ENCODE data around the gene KCNAB1. TPM values are rescaled to one million over a fixed set of nuclear protein-coding genes. Genes with fewer than 3 reads are reported as not detected.

The KCNAB1 gene
- total and polyA plus RNA-seq, 2 of the 8 experiments (the other 6 are each of a cell fraction or from before 2014, with no cell fraction given), result 0.51 to 2.3 TPM

DNA sequence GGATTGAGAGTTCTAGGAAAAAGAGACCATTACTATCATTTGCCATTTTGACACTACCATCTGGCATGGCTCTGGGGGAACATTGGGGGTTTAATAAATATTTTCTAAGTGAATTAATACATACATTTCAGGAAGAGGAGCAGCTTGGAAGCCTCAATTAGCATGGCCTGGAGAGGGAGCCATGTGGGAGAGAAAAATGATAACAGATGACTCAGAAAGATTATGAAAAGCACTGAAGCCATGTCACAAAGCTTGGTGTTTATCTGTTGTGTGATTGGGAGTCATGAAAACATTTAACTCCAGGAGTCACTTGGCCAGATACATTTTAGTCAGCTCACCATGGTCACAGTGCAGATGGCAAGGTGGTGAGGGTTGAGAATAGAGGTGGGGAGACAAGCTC, 313.5 kb downstream of the KCNAB1 start:
- H3K9ac ChIP-seq (replicated peaks in 1 of 4; ENCODE audit: extremely low read depth in 1 of 4, low read depth in 3 of 4, low read length in 3 of 4), result no peak overlapping the region
- TF ChIP-seq, protein P1, sequence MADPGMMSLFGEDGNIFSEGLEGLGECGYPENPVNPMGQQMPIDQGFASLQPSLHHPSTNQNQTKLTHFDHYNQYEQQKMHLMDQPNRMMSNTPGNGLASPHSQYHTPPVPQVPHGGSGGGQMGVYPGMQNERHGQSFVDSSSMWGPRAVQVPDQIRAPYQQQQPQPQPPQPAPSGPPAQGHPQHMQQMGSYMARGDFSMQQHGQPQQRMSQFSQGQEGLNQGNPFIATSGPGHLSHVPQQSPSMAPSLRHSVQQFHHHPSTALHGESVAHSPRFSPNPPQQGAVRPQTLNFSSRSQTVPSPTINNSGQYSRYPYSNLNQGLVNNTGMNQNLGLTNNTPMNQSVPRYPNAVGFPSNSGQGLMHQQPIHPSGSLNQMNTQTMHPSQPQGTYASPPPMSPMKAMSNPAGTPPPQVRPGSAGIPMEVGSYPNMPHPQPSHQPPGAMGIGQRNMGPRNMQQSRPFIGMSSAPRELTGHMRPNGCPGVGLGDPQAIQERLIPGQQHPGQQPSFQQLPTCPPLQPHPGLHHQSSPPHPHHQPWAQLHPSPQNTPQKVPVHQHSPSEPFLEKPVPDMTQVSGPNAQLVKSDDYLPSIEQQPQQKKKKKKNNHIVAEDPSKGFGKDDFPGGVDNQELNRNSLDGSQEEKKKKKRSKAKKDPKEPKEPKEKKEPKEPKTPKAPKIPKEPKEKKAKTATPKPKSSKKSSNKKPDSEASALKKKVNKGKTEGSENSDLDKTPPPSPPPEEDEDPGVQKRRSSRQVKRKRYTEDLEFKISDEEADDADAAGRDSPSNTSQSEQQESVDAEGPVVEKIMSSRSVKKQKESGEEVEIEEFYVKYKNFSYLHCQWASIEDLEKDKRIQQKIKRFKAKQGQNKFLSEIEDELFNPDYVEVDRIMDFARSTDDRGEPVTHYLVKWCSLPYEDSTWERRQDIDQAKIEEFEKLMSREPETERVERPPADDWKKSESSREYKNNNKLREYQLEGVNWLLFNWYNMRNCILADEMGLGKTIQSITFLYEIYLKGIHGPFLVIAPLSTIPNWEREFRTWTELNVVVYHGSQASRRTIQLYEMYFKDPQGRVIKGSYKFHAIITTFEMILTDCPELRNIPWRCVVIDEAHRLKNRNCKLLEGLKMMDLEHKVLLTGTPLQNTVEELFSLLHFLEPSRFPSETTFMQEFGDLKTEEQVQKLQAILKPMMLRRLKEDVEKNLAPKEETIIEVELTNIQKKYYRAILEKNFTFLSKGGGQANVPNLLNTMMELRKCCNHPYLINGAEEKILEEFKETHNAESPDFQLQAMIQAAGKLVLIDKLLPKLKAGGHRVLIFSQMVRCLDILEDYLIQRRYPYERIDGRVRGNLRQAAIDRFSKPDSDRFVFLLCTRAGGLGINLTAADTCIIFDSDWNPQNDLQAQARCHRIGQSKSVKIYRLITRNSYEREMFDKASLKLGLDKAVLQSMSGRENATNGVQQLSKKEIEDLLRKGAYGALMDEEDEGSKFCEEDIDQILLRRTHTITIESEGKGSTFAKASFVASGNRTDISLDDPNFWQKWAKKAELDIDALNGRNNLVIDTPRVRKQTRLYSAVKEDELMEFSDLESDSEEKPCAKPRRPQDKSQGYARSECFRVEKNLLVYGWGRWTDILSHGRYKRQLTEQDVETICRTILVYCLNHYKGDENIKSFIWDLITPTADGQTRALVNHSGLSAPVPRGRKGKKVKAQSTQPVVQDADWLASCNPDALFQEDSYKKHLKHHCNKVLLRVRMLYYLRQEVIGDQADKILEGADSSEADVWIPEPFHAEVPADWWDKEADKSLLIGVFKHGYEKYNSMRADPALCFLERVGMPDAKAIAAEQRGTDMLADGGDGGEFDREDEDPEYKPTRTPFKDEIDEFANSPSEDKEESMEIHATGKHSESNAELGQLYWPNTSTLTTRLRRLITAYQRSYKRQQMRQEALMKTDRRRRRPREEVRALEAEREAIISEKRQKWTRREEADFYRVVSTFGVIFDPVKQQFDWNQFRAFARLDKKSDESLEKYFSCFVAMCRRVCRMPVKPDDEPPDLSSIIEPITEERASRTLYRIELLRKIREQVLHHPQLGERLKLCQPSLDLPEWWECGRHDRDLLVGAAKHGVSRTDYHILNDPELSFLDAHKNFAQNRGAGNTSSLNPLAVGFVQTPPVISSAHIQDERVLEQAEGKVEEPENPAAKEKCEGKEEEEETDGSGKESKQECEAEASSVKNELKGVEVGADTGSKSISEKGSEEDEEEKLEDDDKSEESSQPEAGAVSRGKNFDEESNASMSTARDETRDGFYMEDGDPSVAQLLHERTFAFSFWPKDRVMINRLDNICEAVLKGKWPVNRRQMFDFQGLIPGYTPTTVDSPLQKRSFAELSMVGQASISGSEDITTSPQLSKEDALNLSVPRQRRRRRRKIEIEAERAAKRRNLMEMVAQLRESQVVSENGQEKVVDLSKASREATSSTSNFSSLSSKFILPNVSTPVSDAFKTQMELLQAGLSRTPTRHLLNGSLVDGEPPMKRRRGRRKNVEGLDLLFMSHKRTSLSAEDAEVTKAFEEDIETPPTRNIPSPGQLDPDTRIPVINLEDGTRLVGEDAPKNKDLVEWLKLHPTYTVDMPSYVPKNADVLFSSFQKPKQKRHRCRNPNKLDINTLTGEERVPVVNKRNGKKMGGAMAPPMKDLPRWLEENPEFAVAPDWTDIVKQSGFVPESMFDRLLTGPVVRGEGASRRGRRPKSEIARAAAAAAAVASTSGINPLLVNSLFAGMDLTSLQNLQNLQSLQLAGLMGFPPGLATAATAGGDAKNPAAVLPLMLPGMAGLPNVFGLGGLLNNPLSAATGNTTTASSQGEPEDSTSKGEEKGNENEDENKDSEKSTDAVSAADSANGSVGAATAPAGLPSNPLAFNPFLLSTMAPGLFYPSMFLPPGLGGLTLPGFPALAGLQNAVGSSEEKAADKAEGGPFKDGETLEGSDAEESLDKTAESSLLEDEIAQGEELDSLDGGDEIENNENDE (IDR thresholded peaks at IDR 0.05; ENCODE audit: insufficient replicate concordance, low read length), result no peak

More for the DNA sequence above, 313.5 kb downstream of the KCNAB1 start:
- Histone ChIP-seq H3K27ac (ENCODE audit: low read depth, low read length) (no peak overlapping the region), H3K56ac (replicated peaks; ENCODE audit: insufficient read length, low read depth, low read length) (no peak overlapping the region), H4K20me1 (replicated peaks in 1 of 2; ENCODE audit: control insufficient read depth in 1 of 2, insufficient read depth in 2 of 2, low read length in 2 of 2) (no peaks in the 10 kb centered on the region), H2AFZ (ENCODE audit: low read length) (no peak overlapping the region), H2BK15ac (ENCODE audit: low read length) (no peak overlapping the region), H4K5ac (ENCODE audit: insufficient read length, low read depth, low read length) (no peak overlapping the region), H3K79me2 (ENCODE audit: control insufficient read depth in 1 of 2, insufficient read depth in 2 of 2, low read length in 2 of 2) (no peaks in the 10 kb centered on the region), H3K4me1 (replicated peaks in 1 of 4; ENCODE audit: control insufficient read depth in 3 of 4, insufficient read depth in 4 of 4, low read length in 3 of 4) (no peaks in the 10 kb centered on the region), H2BK12ac (ENCODE audit: low read depth, low read length) (no peak overlapping the region), H3K4me2 (ENCODE audit: insufficient read depth in 1 of 2, low read depth in 2 of 2, low read length in 2 of 2) (no peak overlapping the region), H2BK5ac (ENCODE audit: low read depth, low read length) (no peak overlapping the region), H4K8ac (ENCODE audit: extremely low read depth, insufficient read depth, low read length) (no peak overlapping the region), H3K4ac (replicated peaks; ENCODE audit: insufficient read length, low read depth, low read length) (no peak overlapping the region), H3K79me1 (ENCODE audit: low read depth, low read length) (no peaks in the 10 kb centered on the region), H2AK5ac (ENCODE audit: low read depth, low read length) (no peak overlapping the region), H2BK20ac (ENCODE audit: low read length) (no peak overlapping the region), H3K27me3 (replicated peaks in 1 of 4; ENCODE audit: control insufficient read depth in 3 of 4, extremely low read depth in 1 of 4, insufficient read depth in 3 of 4, low read length in 3 of 4) (no peaks in the 10 kb centered on the region), H3K9me3 (ENCODE audit: insufficient read depth in 2 of 2, low read depth in 1 of 2, low read length in 1 of 2) (no peaks in the 10 kb centered on the region), H3K23ac (ENCODE audit: insufficient read length) (no peak overlapping the region), H3K23me2 (ENCODE audit: low read depth, low read length) (no peaks in the 10 kb centered on the region), H4K91ac (replicated peaks; ENCODE audit: insufficient read length, low read length) (no peak overlapping the region), H3K18ac (ENCODE audit: extremely low read depth, low read length) (no peak overlapping the region), H3K36me3 (ENCODE audit: control insufficient read depth in 2 of 4, insufficient read depth in 4 of 4, low read length in 3 of 4) (no peaks in the 10 kb centered on the region), H3K4me3 (ENCODE audit: extremely low read depth in 1 of 4, insufficient read depth in 2 of 4, low read depth in 3 of 4, low read length in 4 of 4) (no peak overlapping the region), H2BK120ac (replicated peaks; ENCODE audit: low read depth, low read length) (no peak overlapping the region), H3K14ac (ENCODE audit: insufficient read length) (no peak overlapping the region)
- ChIA-PET CTCF (ENCODE audit: partially characterized antibody) (interaction anchor here (0.7 to 3.5 kb wide), 7 partner anchors 10 to 282 kb away, joined by 3 to 13 read pairs (median 3); no protein-coding TSS in a partner anchor), POLR2A (ENCODE audit: partially characterized antibody) (no interaction called here)
- FAIRE-seq (no peak), DNase-seq (ENCODE audit: low read depth in 1 of 2, low spot score in 2 of 2) (no peak)

Measured in H1 (cell line).